IMR-90 (cell line): ENCODE data around the gene ARHGAP18. TPM values are rescaled to one million over a fixed set of nuclear protein-coding genes. Genes with fewer than 3 reads are reported as not detected.

Source experiments
- ATAC-seq: fragments of 200-7000 bp; cut with Tn5 transposase; 2 replicates; pipeline ENCODE4 v1.9.1; 2020; ENCODE audit warnings: low read depth, mild to moderate bottlenecking, moderate library complexity
- BruUV-seq: library from RNA; stranded (reverse); fragments of 400-500 nt; replicated peaks from 2 replicates; lab custom pipeline; 2021; lab: Mats Ljungman, UMichigan
- CTCF ChIA-PET: fragments of 300-600 bp; formaldehyde crosslinking; extraction: SDS; loops from one replicate; lab custom pipeline; 2021; ENCODE audit warnings: antibody characterized with exemption; lab: Yijun Ruan, JAX
- POLR2A ChIA-PET: fragments of 300-600 bp; sonication (Branson Sonifier 250); formaldehyde crosslinking; loops from one replicate; lab custom pipeline; 2022; ENCODE audit warnings: antibody characterized with exemption; ENCODE audit not compliant: unreplicated experiment; lab: Charles Lee
- DNase-seq: peaks from one replicate; pipeline ENCODE4 v3.0.0; 2013
- H2AFZ ChIP-seq: replicated peaks from 2 replicates; pipeline ENCODE3; 2013; ENCODE audit warnings: low read length, mild to moderate bottlenecking; ENCODE audit not compliant: poor library complexity
- H2AK5ac ChIP-seq: 2 replicates; pipeline ENCODE4 v1.6.1; 2013; ENCODE audit warnings: low read depth, low read length, inconsistent platforms
- H2AK9ac ChIP-seq: replicated peaks from 2 replicates; pipeline ENCODE3; 2013; ENCODE audit warnings: mild to moderate bottlenecking, low read depth, low read length, moderate library complexity; ENCODE audit not compliant: poor library complexity
- H2BK120ac ChIP-seq: 2 replicates; pipeline ENCODE4 v1.6.1; 2013; ENCODE audit warnings: low read depth, low read length, inconsistent platforms
- H2BK15ac ChIP-seq: 3 replicates; pipeline ENCODE4 v1.6.1; 2013; ENCODE audit warnings: low read depth, low read length, inconsistent platforms
- H2BK20ac ChIP-seq: 2 replicates; pipeline ENCODE4 v1.6.1; 2013; ENCODE audit warnings: low read depth, mild to moderate bottlenecking, inconsistent platforms, low read length, moderate library complexity
- H2BK5ac ChIP-seq: 2 replicates; pipeline ENCODE4 v1.6.1; 2013; ENCODE audit warnings: mild to moderate bottlenecking, low read depth, low read length, inconsistent platforms; ENCODE audit not compliant: poor library complexity, severe bottlenecking
- H3K14ac ChIP-seq: replicated peaks from 2 replicates; pipeline ENCODE4 v1.6.1; 2013; ENCODE audit warnings: low read depth, low read length, inconsistent platforms
- H3K18ac ChIP-seq: 2 replicates; pipeline ENCODE4 v1.6.1; 2013; ENCODE audit warnings: low read depth, low read length, control low read depth
- H3K23ac ChIP-seq: 2 replicates; pipeline ENCODE4 v1.6.1; 2013; ENCODE audit warnings: low read depth, low read length, inconsistent platforms
- H3K27ac ChIP-seq: 2 replicates; pipeline ENCODE4 v1.5.1; 2013; ENCODE audit warnings: mild to moderate bottlenecking, control low read depth, low read length; ENCODE audit not compliant: insufficient read depth
- H3K27me3 ChIP-seq: 2 replicates; pipeline ENCODE4 v1.6.1; 2013; ENCODE audit warnings: low read length; ENCODE audit not compliant: control insufficient read depth, insufficient read depth
- H3K36me3 ChIP-seq: 2 replicates; pipeline ENCODE4 v1.6.1; 2013; ENCODE audit warnings: low read length, mixed read lengths; ENCODE audit not compliant: control insufficient read depth, insufficient read depth
- H3K4ac ChIP-seq: 2 replicates; pipeline ENCODE4 v1.6.1; 2013; ENCODE audit warnings: low read depth, low read length, inconsistent platforms
- H3K4me1 ChIP-seq: 2 replicates; pipeline ENCODE4 v1.6.1; 2013; ENCODE audit warnings: low read length, mixed read lengths; ENCODE audit not compliant: control insufficient read depth, insufficient read depth
- H3K4me2 ChIP-seq: 2 replicates; pipeline ENCODE4 v1.6.1; 2013; ENCODE audit warnings: low read depth, mild to moderate bottlenecking, control low read depth, low read length, moderate library complexity
- H3K4me3 ChIP-seq: 2 replicates; pipeline ENCODE4 v1.5.1; 2013; ENCODE audit warnings: low read depth, mild to moderate bottlenecking, control low read depth, low read length, moderate library complexity; ENCODE audit not compliant: insufficient read depth
- H3K56ac ChIP-seq: 2 replicates; pipeline ENCODE4 v1.6.1; 2013; ENCODE audit warnings: low read length, inconsistent platforms; ENCODE audit not compliant: insufficient read depth; ENCODE audit errors: extremely low read depth
- H3K79me1 ChIP-seq, 2 experiments: 2 replicates each; pipeline ENCODE4 v1.6.1; 2013; ENCODE audit warnings: low read length in 2 of 2, inconsistent platforms in 1 of 2, low read depth in 1 of 2
- H3K9ac ChIP-seq: 2 replicates; pipeline ENCODE4 v1.6.1; 2013; ENCODE audit warnings: low read depth, low read length, control low read depth
- H3K9me1 ChIP-seq: 2 replicates; pipeline ENCODE4 v1.6.1; 2013; ENCODE audit warnings: low read length, inconsistent platforms; ENCODE audit not compliant: insufficient read depth
- H3K9me3 ChIP-seq: 2 replicates; pipeline ENCODE4 v1.6.1; 2013; ENCODE audit warnings: low read length; ENCODE audit not compliant: control insufficient read depth, insufficient read depth
- H4K20me1 ChIP-seq: 2 replicates; pipeline ENCODE4 v1.6.1; 2013; ENCODE audit warnings: low read length, inconsistent platforms; ENCODE audit not compliant: insufficient read depth
- H4K5ac ChIP-seq: 2 replicates; pipeline ENCODE4 v1.6.1; 2013; ENCODE audit warnings: mild to moderate bottlenecking, low read depth, low read length, control low read depth
- H4K8ac ChIP-seq, 2 experiments: 2 replicates each; pipeline ENCODE4 v1.6.1; 2013; ENCODE audit warnings: low read depth in 2 of 2, low read length in 2 of 2, control low read depth in 1 of 2, inconsistent platforms in 1 of 2
- H4K91ac ChIP-seq: 2 replicates; pipeline ENCODE4 v1.6.1; 2013; ENCODE audit warnings: low read depth, low read length, inconsistent platforms; ENCODE audit not compliant: insufficient read depth
- BHLHE40 ChIP-seq: fragments of 150-350 bp; IDR thresholded peaks from 2 replicates; pipeline ENCODE4 v1.6.1; 2016; ENCODE audit warnings: mild to moderate bottlenecking, low read depth, low read length
- CTCF ChIP-seq: conservative IDR thresholded peaks from 2 replicates; pipeline ENCODE4 v1.5.1; 2012; ENCODE audit warnings: mild to moderate bottlenecking, low read depth, low read length, improper control_type of control experiment
- ELK1 ChIP-seq: fragments of 150-350 bp; IDR thresholded peaks from 2 replicates; pipeline ENCODE4 v1.6.1; 2016; ENCODE audit warnings: low read depth, mild to moderate bottlenecking, low read length, moderate library complexity, borderline replicate concordance
- MAFK ChIP-seq: IDR thresholded peaks from 2 replicates; pipeline ENCODE4 v1.6.1; 2012; ENCODE audit warnings: low read depth, low read length, improper control_type of control experiment
- MXI1 ChIP-seq: IDR thresholded peaks from 2 replicates; pipeline ENCODE4 v1.6.1; 2012; ENCODE audit warnings: low read depth, mild to moderate bottlenecking, low read length, moderate library complexity, borderline replicate concordance
- NFE2L2 ChIP-seq: fragments of 150-350 bp; IDR thresholded peaks from 2 replicates; pipeline ENCODE4 v1.6.1; 2016; ENCODE audit warnings: low read depth, mild to moderate bottlenecking, low read length
- RFX5 ChIP-seq: IDR thresholded peaks from 2 replicates; pipeline ENCODE4 v1.8.0; 2012; ENCODE audit warnings: low read depth, mild to moderate bottlenecking, low read length, moderate library complexity
- USF2 ChIP-seq: fragments of 150-350 bp; IDR thresholded peaks from 2 replicates; pipeline ENCODE4 v1.6.1; 2017; ENCODE audit warnings: mild to moderate bottlenecking, antibody characterized with exemption, low read length, low read depth
- WGBS, 2 experiments: methylation state at CpG; one replicate each; pipeline versions ENCODE4 v1.1.5 to v1.1.7; 2013; ENCODE audit warnings: missing lambda C conversion rate in 2 of 2; ENCODE audit not compliant: insufficient read length in 1 of 2; ENCODE audit errors: extremely low coverage in 2 of 2; 5-methylcytosine and 5-hydroxymethylcytosine counted together
- dilution Hi-C: fragments of 300-500 bp; cut with HindIII; formaldehyde crosslinking; loops from one replicate; pipeline ENCODE4 v1.14.3; 2018; ENCODE audit warnings: low sequenced_read_pairs; ENCODE audit not compliant: unreplicated experiment
- in situ Hi-C: fragments of 300-500 bp; cut with MboI; formaldehyde crosslinking; loops from 3 replicates; pipeline ENCODE4 v1.14.3; 2019; ENCODE audit warnings: low sequenced_read_pairs, inconsistent platforms, mixed read lengths
- intact Hi-C: fragments of 100-400 bp; cut with micrococcal nuclease; formaldehyde crosslinking; loops from 2 replicates; pipeline ENCODE4 v1.10.0; 2022
- polyA plus RNA-seq, 3 experiments: library from polyadenylated mRNA; depleted of rRNA; stranded (reverse); fragments of >200 nt; gene quantifications; 2 replicates each; pipeline ENCODE4 v1.2.3, GENCODE V29; 2012; ENCODE audit warnings: low replicate concordance in 1 of 3
- total RNA-seq: library from RNA; depleted of rRNA; stranded (reverse); fragments of >200 nt; gene quantifications from 2 replicates; pipeline ENCODE4 v1.2.3, GENCODE V29; 2012

The ARHGAP18 gene
- total and polyA plus RNA-seq, 2 of the 4 experiments (the other 2 are of a cell fraction): 6.2 to 17.0 TPM

- Histone ChIP-seq H3K79me1 (peaks cover 25 to 62% of the 10 kb centered on the region in 2 experiments), H2AFZ (no peak overlapping the region), H2BK120ac (no peak overlapping the region), H2BK15ac (no peak overlapping the region), H3K9ac (no peak overlapping the region), H2AK5ac (no peak overlapping the region), H2BK20ac (no peak overlapping the region), H3K27me3 (no peaks in the 10 kb centered on the region), H4K8ac (no peak overlapping the region), H3K4me3 (no peak overlapping the region), H3K4me1 (peaks cover 2% of the 10 kb centered on the region), H3K18ac (no peak overlapping the region), H2AK9ac (no peak overlapping the region), H3K9me3 (no peaks in the 10 kb centered on the region), H3K27ac (no peak overlapping the region), H3K9me1 (peaks cover 5% of the 10 kb centered on the region; the same call in 1 of the 2 replicates), H4K5ac (no peak overlapping the region), H3K56ac (no peak overlapping the region), H3K4me2 (no peak overlapping the region), H4K91ac (no peak overlapping the region), H2BK5ac (no peak overlapping the region), H3K23ac (no peak overlapping the region), H4K20me1 (no peaks in the 10 kb centered on the region), H3K4ac (no peak overlapping the region), H3K14ac (no peak overlapping the region), H3K36me3 (no peaks in the 10 kb centered on the region)
- no peak for DNase-seq
- ChIA-PET POLR2A (no interaction called here), CTCF (no interaction called here)
- ATAC-seq: no peak
- in situ Hi-C loops (loop anchor here (10.0 kb wide), 1 partner anchor 359 kb away; no protein-coding TSS in a partner anchor), dilution Hi-C loops (no loop called here), intact Hi-C loops (no loop called here)
- whole genome bisulfite sequencing, 2 experiments: 77% methylated on average over 2 of the region's 3 CpGs; no CpG with 5 or more reads in 1 of the 2 experiments
- TF ChIP-seq ELK1 (no peak), NFE2L2 (no peak), RFX5 (no peak), BHLHE40 (no peak), MXI1 (no peak), CTCF (no peak), USF2 (no peak), MAFK (no peak)
- BruUV-seq: no TSS peak
Measured at GRCh38 chr6:129665555-129665954, 44.4 kb downstream of the ARHGAP18 start.
